ENCODE results near the gene BCL11B.

BCL11B gene

DNA sequence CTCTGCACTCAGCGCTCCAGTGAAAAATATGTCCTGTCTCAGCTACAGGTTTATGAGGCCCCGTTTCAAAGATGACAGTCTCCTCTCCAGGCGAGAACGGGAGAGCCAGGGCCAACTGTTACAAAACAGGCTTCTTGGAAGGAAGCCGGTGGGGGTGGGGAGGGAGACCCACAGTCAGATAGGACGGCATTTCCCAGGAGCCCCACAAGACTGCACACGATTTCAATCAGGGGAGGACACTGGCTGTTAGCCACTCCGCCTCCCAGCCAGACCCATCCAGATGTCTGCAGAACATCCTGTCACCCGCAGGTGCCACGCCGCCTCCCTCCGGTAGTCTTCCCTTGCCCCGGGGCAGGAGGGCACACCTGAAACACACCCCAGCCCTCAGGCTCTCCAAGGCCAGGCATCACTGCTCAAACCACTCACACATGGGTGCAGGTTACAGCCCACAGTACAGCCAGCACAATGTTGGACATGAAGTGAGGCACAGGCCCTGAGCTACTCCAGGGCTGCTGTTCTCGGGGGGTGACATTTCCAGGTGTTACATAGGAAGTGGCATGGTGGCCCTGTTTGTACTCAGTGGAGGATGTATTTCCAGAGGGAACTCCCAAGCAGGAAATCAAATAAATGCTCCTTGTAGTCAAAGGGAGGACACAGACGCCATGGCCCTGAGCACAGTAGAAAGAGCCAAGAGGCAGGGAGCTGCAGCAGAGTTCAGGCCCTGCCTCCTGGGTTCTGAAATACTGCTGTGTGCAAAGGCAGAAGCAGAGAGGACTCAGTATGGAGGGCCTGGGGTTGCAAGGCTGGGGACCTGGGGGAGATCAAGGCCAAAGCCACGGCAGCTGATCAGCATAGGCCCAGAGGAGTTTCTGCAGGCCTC lies 138.1 kb downstream of the BCL11B start:
- DNase-seq = no peak

DNA sequence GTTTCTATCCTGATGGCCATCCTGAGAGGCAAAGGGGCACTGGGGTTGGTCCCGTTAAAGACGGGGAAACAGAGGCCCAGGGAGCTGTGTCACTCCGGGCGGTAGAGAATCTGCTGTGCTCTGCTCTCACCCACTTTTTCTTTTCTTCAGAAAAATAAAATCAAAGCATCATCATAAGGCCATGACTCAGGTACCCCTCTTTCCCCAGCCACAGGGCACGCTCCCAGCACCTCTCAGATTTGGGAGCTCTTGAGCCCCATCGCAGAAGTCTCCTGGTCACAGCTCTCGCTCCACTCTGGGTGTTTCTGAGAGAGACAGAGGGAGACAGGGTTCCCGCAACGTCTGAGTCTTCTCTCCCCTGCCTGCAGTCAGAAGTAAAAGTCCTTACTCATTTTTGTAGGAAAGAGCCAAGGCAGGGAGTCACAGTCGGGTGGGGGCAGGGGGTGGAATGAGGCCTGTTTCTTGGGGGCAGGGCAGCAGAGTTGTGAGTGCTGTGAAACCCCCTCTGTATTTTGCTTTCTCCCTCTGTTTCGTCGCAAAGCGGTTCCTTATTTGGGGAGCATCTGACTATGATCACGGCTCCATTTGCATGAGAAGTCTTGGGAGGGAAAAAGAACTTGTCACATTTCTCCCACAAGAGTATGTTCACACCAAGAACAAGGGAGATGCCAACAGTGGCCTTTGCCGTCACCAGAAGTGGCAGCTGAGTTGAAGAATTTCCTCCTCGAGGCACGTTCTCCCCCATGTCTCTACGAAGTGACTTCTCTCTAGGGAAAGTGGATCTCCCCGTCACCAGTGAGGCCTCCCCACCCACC lies 139.0 kb downstream of the BCL11B start:
- no peak for DNase-seq

DNA sequence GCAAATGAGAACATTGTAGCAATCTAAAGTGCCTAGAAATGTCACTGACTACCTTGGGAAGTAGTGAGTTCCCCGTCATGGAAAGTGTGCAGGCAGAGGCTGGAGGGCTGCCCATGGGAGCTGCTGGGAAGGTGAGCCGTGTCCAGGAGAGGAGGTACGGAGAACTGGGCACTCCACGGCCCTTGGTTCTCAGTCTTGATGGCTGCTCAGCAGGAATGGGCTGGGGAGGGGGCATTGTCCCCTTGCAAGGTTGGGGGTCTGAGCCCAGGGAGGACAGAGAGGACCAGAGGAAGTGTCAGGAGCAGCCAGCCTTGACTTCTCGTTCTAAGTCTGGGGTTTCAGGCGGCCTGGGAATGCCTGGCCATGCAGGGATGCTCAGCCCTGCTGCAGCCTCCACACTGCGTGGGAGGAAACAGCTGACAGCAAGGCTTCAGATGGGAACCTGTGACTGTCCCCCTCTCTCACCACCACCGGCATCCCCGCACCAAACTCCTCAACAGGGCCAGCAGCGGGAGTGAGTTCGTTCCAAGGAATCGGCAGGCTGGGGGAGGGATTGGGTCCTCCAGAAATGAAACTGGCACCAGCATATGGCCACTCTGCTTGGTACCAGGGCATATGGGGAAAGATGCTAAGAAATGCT lies 140.2 kb downstream of the BCL11B start:
- DNase-seq = peak in 1 of 14 donors; percentile 19

DNA sequence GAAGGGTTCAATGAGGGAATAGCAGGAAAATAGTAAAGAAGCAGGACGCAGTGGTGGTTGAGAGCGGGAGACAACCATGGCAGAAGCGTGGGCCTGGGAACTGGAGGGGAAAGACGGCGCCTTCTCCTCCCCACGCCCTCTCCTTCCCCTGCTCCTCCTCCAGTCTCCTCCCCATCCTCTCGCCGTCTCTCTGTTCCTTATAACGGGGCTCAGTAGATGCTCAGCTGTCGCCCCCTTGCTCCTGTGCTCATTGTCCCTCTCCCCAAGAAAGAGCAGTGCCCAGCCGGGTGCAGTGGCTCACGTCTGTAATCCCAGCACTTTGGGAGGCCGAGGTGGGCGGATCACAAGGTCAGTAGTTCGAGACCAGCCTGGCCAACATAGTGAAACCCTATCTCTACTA lies 142.0 kb downstream of the BCL11B start:
- no peak for DNase-seq

GRCh38 chr14:99129211-99129696 lies 142.7 kb downstream of the BCL11B start:
- DNase-seq = no peak

GRCh38 chr14:99128185-99128584 lies 143.8 kb downstream of the BCL11B start:
- no peak for DNase-seq

GRCh38 chr14:99127651-99128167 lies 144.3 kb downstream of the BCL11B start:
- no peak for DNase-seq

DNA sequence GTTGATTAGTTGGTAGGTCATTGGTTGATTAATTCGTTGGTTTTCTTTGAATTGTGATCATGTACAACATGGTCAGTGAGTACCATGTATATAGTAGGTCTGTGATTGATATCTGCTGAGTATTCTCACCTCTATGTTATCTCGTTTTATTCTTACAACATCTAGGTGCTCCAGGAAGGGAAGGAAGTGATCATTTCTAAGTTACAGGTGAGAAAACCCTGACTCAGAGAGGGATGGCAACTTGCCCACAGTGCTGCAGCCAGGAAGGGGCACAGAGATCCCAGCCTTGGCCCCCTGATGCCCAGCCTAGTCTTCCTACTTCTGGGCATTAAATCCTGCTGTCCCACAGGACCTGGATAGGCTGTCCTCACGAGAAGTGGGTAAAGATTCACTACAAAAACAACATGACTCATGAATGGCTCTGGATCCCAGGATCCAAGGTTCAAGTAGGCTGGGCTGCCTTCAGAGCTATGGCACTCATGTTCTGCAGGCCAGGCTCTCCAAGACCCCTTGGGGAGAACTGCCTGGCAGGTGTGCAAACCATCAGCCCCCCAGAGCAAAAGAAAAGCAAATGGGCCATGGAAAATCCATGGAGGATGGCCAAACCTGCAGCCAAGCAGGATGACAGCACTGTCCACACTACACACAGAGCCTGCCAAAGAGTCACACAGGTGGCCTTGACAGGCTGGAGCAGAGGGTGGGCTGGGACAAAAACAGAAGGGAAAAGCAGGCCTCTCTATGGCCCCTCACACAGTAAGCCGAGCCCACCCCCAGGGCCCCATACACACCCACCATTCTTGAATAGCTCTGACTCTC lies 146.2 kb downstream of the BCL11B start:
- DNase-seq = peak in 1 of 14 donors; percentile 58

DNA sequence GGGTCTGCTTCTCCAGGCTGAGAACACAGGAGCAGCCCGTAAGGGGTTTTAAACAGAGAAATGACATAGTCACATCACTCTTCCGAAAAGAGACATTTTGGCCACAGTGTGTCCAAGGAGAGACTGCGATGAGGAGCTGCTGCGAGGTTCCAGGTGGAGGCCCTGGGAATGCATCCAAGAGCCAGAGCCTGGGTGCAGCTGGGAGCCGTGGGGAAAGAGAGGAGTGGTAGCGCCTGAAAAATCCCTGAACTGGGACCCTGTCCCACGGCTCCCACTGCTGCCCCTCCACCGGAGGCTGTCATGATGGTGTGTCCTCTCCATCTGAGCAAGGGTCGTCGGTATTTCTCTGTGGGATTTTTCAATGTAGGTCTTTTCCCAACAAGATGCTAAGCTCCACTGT lies 146.9 kb downstream of the BCL11B start:
- peak in 1 of 14 donors; percentile 31 for DNase-seq

GRCh38 chr14:99124482-99125105 lies 147.4 kb downstream of the BCL11B start:
- DNase-seq = no peak

- no peak for DNase-seq
Measured at GRCh38 chr14:99123208-99123870, 148.7 kb downstream of the BCL11B start.

GRCh38 chr14:99122521-99123125 lies 149.4 kb downstream of the BCL11B start:
- no peak for DNase-seq

GRCh38 chr14:99121319-99121875 lies 150.6 kb downstream of the BCL11B start:
- no peak for DNase-seq

GRCh38 chr14:99120526-99121318 lies 151.3 kb downstream of the BCL11B start:
- no peak for DNase-seq

- no peak for DNase-seq
Measured at GRCh38 chr14:99119554-99120525, 152.2 kb downstream of the BCL11B start.
